SU-DHL-6 (cell line): Measurements from ENCODE around the gene HSD17B13.

Experiments used
- H2AFZ ChIP-seq: fragments of 200-600 bp; sonication (generic); 2 replicates; pipeline ENCODE4 v1.6.1; 2014; ENCODE audit warnings: low read depth, mild to moderate bottlenecking, moderate library complexity, mixed read lengths, antibody characterized with exemption, low read length; ENCODE audit not compliant: severe bottlenecking
- H3F3A ChIP-seq: fragments of 200-600 bp; shearing (Covaris generic); 2 replicates; pipeline ENCODE4 v1.6.0; 2016; ENCODE audit warnings: antibody characterized with exemption, mild to moderate bottlenecking; ENCODE audit not compliant: insufficient read depth
- H3K27ac ChIP-seq: fragments of 200-600 bp; sonication (generic); 2 replicates; pipeline ENCODE4 v1.5.1; 2016; ENCODE audit warnings: low read depth, mild to moderate bottlenecking, low read length, moderate library complexity, mixed read lengths
- H3K27me3 ChIP-seq: fragments of 200-600 bp; sonication (generic), shearing (Covaris generic); 2 replicates; pipeline ENCODE4 v1.6.0; 2014; ENCODE audit warnings: mild to moderate bottlenecking, low read length
- H3K36me3 ChIP-seq: fragments of 200-600 bp; sonication (generic); 2 replicates; pipeline ENCODE4 v1.6.1; 2014; ENCODE audit warnings: mild to moderate bottlenecking, low read length, mixed read lengths
- H3K4me2 ChIP-seq: fragments of 300-600, 200-600 bp; shearing (Covaris generic), sonication (generic); 2 replicates; pipeline ENCODE4 v1.6.0; 2014; ENCODE audit warnings: low read length, low read depth, mild to moderate bottlenecking; ENCODE audit not compliant: poor library complexity, severe bottlenecking
- H3K4me3 ChIP-seq: fragments of 200-600 bp; sonication (generic); 2 replicates; pipeline ENCODE4 v1.5.1; 2014; ENCODE audit warnings: antibody characterized with exemption, low read length, mild to moderate bottlenecking, mixed read lengths; ENCODE audit not compliant: insufficient read depth, poor library complexity, severe bottlenecking
- H3K79me2 ChIP-seq: fragments of 200-600 bp; sonication (generic); 2 replicates; pipeline ENCODE4 v1.6.1; 2014; ENCODE audit warnings: mild to moderate bottlenecking, low read length, moderate library complexity; ENCODE audit not compliant: insufficient read depth
- H3K9ac ChIP-seq: fragments of 200-600 bp; sonication (generic); 2 replicates; pipeline ENCODE4 v1.7.0; 2014; ENCODE audit warnings: mild to moderate bottlenecking, low read length
- H3K9me2 ChIP-seq: fragments of 200-600 bp; sonication (generic); replicated peaks from 2 replicates; pipeline ENCODE4 v1.6.1; 2014; ENCODE audit warnings: low read length; ENCODE audit not compliant: insufficient read depth
- H3K9me3 ChIP-seq: fragments of 200-600 bp; sonication (generic); 2 replicates; pipeline ENCODE4 v1.6.1; 2014; ENCODE audit warnings: low read length, mixed read lengths; ENCODE audit not compliant: insufficient read depth
- H4K20me1 ChIP-seq: fragments of 200-600 bp; sonication (generic); 2 replicates; pipeline ENCODE4 v1.6.1; 2014; ENCODE audit warnings: low read depth, mild to moderate bottlenecking, antibody characterized with exemption, low read length, moderate library complexity, mixed read lengths
- CTCF ChIP-seq: fragments of 200-600 bp; sonication (generic); IDR thresholded peaks from one replicate; pipeline ENCODE4 v1.5.1; 2017; ENCODE audit warnings: antibody characterized with exemption, mild to moderate bottlenecking, low read length, moderate library complexity; ENCODE audit not compliant: insufficient read depth, poor library complexity, severe bottlenecking
- EZH2phosphoT487 ChIP-seq: fragments of 200-600 bp; sonication (generic), shearing (Covaris generic); conservative IDR thresholded peaks from 2 replicates; pipeline ENCODE4 v1.6.1; 2018; ENCODE audit warnings: mild to moderate bottlenecking, antibody characterized with exemption, low read length, moderate library complexity, mixed read lengths

Gene HSD17B13

GRCh38 chr4:87270144-87270543, 52.5 kb downstream of the HSD17B13 start:
- H3K4me2 ChIP-seq: no peak overlapping the region
- no peaks in the 10 kb centered on the region for H4K20me1 ChIP-seq
- no peak overlapping the region for H3K27ac ChIP-seq
- no peak for TF ChIP-seq CTCF
- no peak for TF ChIP-seq EZH2phosphoT487
- H3K36me3 ChIP-seq: no peaks in the 10 kb centered on the region
- H3K4me3 ChIP-seq: no peak overlapping the region
- H3K27me3 ChIP-seq: no peaks in the 10 kb centered on the region
- H3F3A ChIP-seq: no peaks in the 10 kb centered on the region
- H3K9ac ChIP-seq: no peak overlapping the region
- no peaks in the 10 kb centered on the region for H3K9me2 ChIP-seq
- no peak overlapping the region for H2AFZ ChIP-seq
- H3K79me2 ChIP-seq: no peaks in the 10 kb centered on the region
- H3K9me3 ChIP-seq: no peaks in the 10 kb centered on the region

- Histone ChIP-seq H3F3A (no peaks in the 10 kb centered on the region), H3K9me3 (no peaks in the 10 kb centered on the region), H3K27me3 (no peaks in the 10 kb centered on the region), H3K4me3 (no peak overlapping the region), H3K27ac (no peak overlapping the region), H4K20me1 (no peaks in the 10 kb centered on the region), H3K36me3 (no peaks in the 10 kb centered on the region), H3K4me2 (no peak overlapping the region), H3K79me2 (no peaks in the 10 kb centered on the region), H3K9me2 (no peaks in the 10 kb centered on the region), H3K9ac (no peak overlapping the region), H2AFZ (no peak overlapping the region)
- TF ChIP-seq CTCF (no peak), EZH2phosphoT487 (no peak)
Measured at GRCh38 chr4:87268411-87268810, 54.3 kb downstream of the HSD17B13 start.

GRCh38 chr4:87266986-87267385, 55.7 kb downstream of the HSD17B13 start:
- Histone ChIP-seq H3K27ac (no peak overlapping the region), H3K27me3 (no peaks in the 10 kb centered on the region), H2AFZ (no peak overlapping the region), H3F3A (no peaks in the 10 kb centered on the region), H3K9me2 (no peaks in the 10 kb centered on the region), H3K9me3 (no peaks in the 10 kb centered on the region), H3K4me2 (no peak overlapping the region), H3K79me2 (no peaks in the 10 kb centered on the region), H3K36me3 (no peaks in the 10 kb centered on the region), H4K20me1 (no peaks in the 10 kb centered on the region), H3K9ac (no peak overlapping the region), H3K4me3 (no peak overlapping the region)
- TF ChIP-seq CTCF (no peak), EZH2phosphoT487 (no peak)
